SK-N-MC (cell line): ENCODE results near the gene CTLA4.

Source experiments
- EZH2 ChIP-seq: fragments of 200-600 bp; sonication (generic); IDR thresholded peaks from one replicate; pipeline ENCODE4 v1.6.1; 2017; ENCODE audit warnings: antibody characterized with exemption
- FOXP2 ChIP-seq: optimal IDR thresholded peaks from 2 replicates; pipeline ENCODE3; 2011; ENCODE audit warnings: mild to moderate bottlenecking, moderate library complexity; ENCODE audit not compliant: insufficient read depth; ENCODE audit errors: extremely low read length, control extremely low read depth
- POLR2AphosphoS5 ChIP-seq: IDR thresholded peaks from 2 replicates; pipeline ENCODE4 v1.6.1; 2012; ENCODE audit warnings: mild to moderate bottlenecking, low read depth, low read length, borderline replicate concordance

DNA sequence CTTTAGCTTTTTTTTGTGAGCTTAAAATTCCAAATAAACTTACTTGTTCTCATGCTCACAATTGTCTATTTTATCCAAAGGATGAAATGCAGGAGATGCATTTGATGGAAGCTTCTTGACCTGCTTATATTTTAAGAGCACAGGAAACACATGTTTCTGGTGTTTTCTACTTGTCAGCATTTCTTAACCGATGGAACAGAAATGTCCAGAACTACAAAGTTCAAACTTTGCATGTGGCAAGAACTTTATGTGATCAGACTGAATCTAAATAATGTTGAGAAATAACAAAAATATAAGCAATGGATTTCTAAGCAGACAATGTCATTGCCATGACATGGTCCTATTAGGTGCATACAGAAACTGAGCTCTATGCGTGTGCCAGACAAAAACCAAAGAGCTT, 9.9 kb upstream of the CTLA4 start:
- TF ChIP-seq FOXP2: no peak
- TF ChIP-seq POLR2AphosphoS5: no peak
- TF ChIP-seq EZH2: no peak
